Panc1 (cell line): ENCODE data around the gene NRG2. TPM values are rescaled to one million over a fixed set of nuclear protein-coding genes. Genes with fewer than 3 reads are reported as not detected.

Experiments used
- ATAC-seq: fragments of 200-7000 bp; cut with Tn5 transposase; 2 replicates; pipeline ENCODE4 v1.9.1; 2020; ENCODE audit warnings: mild to moderate bottlenecking, moderate library complexity
- BruUV-seq: library from RNA; stranded (reverse); fragments of 400-500 nt; replicated peaks from 2 replicates; lab custom pipeline; 2021; lab: Mats Ljungman, UMichigan
- CTCF ChIA-PET: fragments of 300-600 bp; sonication (Branson Sonifier 250); formaldehyde crosslinking; loops from one replicate; lab custom pipeline; 2022; ENCODE audit warnings: antibody characterized with exemption; lab: Charles Lee
- POLR2A ChIA-PET: fragments of 300-600 bp; sonication (Branson Sonifier 250); formaldehyde crosslinking; loops from one replicate; lab custom pipeline; 2022; ENCODE audit warnings: antibody characterized with exemption; lab: Charles Lee
- DNase-seq: peaks from one replicate; pipeline ENCODE4 v3.0.0-alpha.2; 2010; ENCODE audit warnings: low read depth, low spot score
- H3K27ac ChIP-seq: 2 replicates; pipeline ENCODE4 v1.5.1; 2011; ENCODE audit warnings: mild to moderate bottlenecking, low read length, inconsistent platforms
- H3K27me3 ChIP-seq: fragments of 200-500 bp; sonication (Bioruptor generic); 2 replicates; pipeline ENCODE4 v1.6.0; 2014; ENCODE audit warnings: low read length, inconsistent platforms; ENCODE audit not compliant: control insufficient read depth, insufficient read depth
- H3K36me3 ChIP-seq: fragments of 200-500 bp; sonication (Bioruptor generic); 2 replicates; pipeline ENCODE4 v1.5.1; 2014; ENCODE audit warnings: inconsistent platforms, mild to moderate bottlenecking, low read length, moderate library complexity; ENCODE audit not compliant: control insufficient read depth, insufficient read depth
- H3K4me1 ChIP-seq: 2 replicates; pipeline ENCODE4 v1.5.1; 2011; ENCODE audit warnings: inconsistent platforms, mild to moderate bottlenecking, low read length, moderate library complexity; ENCODE audit not compliant: control insufficient read depth, insufficient read depth
- H3K4me3 ChIP-seq, 2 experiments: 2 replicates each; pipeline ENCODE4 v1.5.1; 2011 to 2012; ENCODE audit warnings: low read depth in 2 of 2, low read length in 2 of 2, mild to moderate bottlenecking in 2 of 2, inconsistent platforms in 1 of 2, moderate library complexity in 1 of 2
- H3K9me3 ChIP-seq: fragments of 200-500 bp; sonication (Bioruptor generic); 2 replicates; pipeline ENCODE4 v1.5.1; 2014; ENCODE audit warnings: low read depth, mild to moderate bottlenecking, inconsistent platforms, low read length, moderate library complexity; ENCODE audit not compliant: control insufficient read depth, insufficient read depth
- CTCF ChIP-seq: fragments of 450-650 bp; IDR thresholded peaks from 2 replicates; pipeline ENCODE4 v1.5.1; 2017; ENCODE audit warnings: mild to moderate bottlenecking
- POLR2AphosphoS5 ChIP-seq: IDR thresholded peaks from 2 replicates; pipeline ENCODE4 v1.6.1; 2012; ENCODE audit warnings: mild to moderate bottlenecking, low read depth, low read length, moderate library complexity
- SIN3A ChIP-seq: IDR thresholded peaks from 2 replicates; pipeline ENCODE4 v1.6.1; 2012; ENCODE audit warnings: low read depth, mild to moderate bottlenecking, low read length, moderate library complexity, borderline replicate concordance; ENCODE audit not compliant: insufficient read depth
- TCF7L2 ChIP-seq: IDR thresholded peaks from 2 replicates; pipeline ENCODE4 v1.6.1; 2011; ENCODE audit warnings: mild to moderate bottlenecking, low read depth, low read length, inconsistent platforms
- in situ Hi-C: cut with HindIII; loops from 2 replicates; pipeline ENCODE4 v1.10.0; 2016; ENCODE audit warnings: low sequenced_read_pairs, low pct_unique_long_range_greater_than_20kb
- intact Hi-C: fragments of 100-400 bp; cut with micrococcal nuclease; formaldehyde crosslinking; loops from one replicate; pipeline ENCODE4 v1.10.0; 2022; ENCODE audit not compliant: unreplicated experiment
- total RNA-seq: library from RNA; stranded (reverse); gene quantifications from one replicate; pipeline ENCODE4 v1.2.1, GENCODE V29; 2021; ENCODE audit not compliant: unreplicated experiment
- TF ChIP-seq, protein P1 (sequence below), 2 experiments: IDR thresholded peaks; 2 replicates each; pipeline ENCODE4 v1.6.1; 2011 to 2012; ENCODE audit warnings: low read depth in 2 of 2, control low read depth in 1 of 2, low read length in 1 of 2, mild to moderate bottlenecking in 1 of 2, moderate library complexity in 1 of 2; ENCODE audit not compliant: insufficient read depth in 1 of 2

Gene NRG2
- total RNA-seq, 1 experiment from 2014 or later: 20.2 TPM

- BruUV-seq: no TSS peak
- H3K4me1 ChIP-seq: peaks cover 11% of the 10 kb centered on the region
- H3K27me3 ChIP-seq: no peaks in the 10 kb centered on the region
- H3K27ac ChIP-seq: no peak overlapping the region
- H3K9me3 ChIP-seq: no peaks in the 10 kb centered on the region
- in situ Hi-C loops (no loop called here), intact Hi-C loops (loop anchor here (2.0 to 5.0 kb wide), 2 partner anchors 112 to 183 kb away; no protein-coding TSS in a partner anchor)
- ATAC-seq (no peak), DNase-seq (no peak)
- H3K36me3 ChIP-seq: no peaks in the 10 kb centered on the region
- POLR2A ChIA-PET: interaction anchor here (0.6 kb wide), 1 partner anchor 179 kb away, joined by 6 read pairs; no protein-coding TSS in a partner anchor
- TF ChIP-seq POLR2AphosphoS5 (no peak), TCF7L2 (no peak)
- CTCF ChIA-PET: interaction anchor here (0.6 to 4.3 kb wide), 15 partner anchors 11 to 189 kb away, joined by 3 to 42 read pairs (median 4); no protein-coding TSS in a partner anchor
- no peak overlapping the region for H3K4me3 ChIP-seq
Observed at GRCh38 chr5:139969318-139969717, 73.8 kb downstream of the NRG2 start.

DNA sequence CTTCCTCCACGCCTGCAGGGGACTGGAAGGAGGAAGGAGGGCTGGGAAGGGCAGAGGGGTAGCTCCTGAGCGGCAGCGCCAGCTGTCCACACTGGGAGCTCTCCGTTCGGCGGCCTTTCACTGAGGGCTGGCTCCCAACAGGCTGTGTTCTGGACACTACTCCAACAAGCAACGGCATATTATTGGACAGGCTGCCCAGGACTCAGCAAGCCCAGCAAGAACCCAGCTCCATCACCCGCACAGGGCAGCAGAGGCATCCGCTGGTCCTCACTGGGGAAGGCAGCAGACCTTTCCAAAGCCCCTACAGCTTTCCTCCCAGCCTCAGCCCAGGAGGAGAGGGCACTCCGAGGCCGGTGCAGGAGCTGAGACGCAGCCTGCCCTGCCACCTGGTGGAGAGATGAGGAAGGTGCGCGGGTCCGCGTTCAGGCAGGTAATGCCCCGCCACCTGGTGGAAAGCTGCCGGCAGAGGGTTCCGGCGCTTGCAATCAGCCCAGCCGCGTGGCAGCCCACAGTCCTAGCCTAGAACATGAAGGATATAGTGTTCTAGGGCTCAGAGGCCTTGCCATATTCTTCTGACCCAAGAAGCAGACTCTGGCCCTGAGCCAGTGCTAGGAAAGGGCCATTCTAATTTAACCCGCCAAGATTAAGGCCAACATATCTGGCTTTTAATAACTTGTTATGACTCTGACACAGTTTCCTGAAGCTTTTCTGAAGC is 74.4 kb downstream of the NRG2 start:
- Histone ChIP-seq H3K4me3 (no peak overlapping the region), H3K36me3 (no peaks in the 10 kb centered on the region), H3K27ac (no peak overlapping the region), H3K27me3 (no peaks in the 10 kb centered on the region), H3K9me3 (no peaks in the 10 kb centered on the region), H3K4me1 (peaks cover 11% of the 10 kb centered on the region)
- ChIA-PET POLR2A (interaction anchor here (0.6 kb wide), 2 partner anchors 161 to 178 kb away, joined by 3 to 6 read pairs; no protein-coding TSS in a partner anchor), CTCF (interaction anchor here (0.6 to 4.3 kb wide), 16 partner anchors 11 to 188 kb away, joined by 3 to 42 read pairs (median 4); no protein-coding TSS in a partner anchor)
- DNase-seq: peak; percentile 72
- in situ Hi-C loops (no loop called here), intact Hi-C loops (loop anchor here (2.0 to 5.0 kb wide), 2 partner anchors 111 to 182 kb away; no protein-coding TSS in a partner anchor)
- ATAC-seq: peak; percentile 97
- BruUV-seq: no TSS peak
- peak; percentile 99 for TF ChIP-seq CTCF
- TF ChIP-seq TCF7L2: no peak

DNA sequence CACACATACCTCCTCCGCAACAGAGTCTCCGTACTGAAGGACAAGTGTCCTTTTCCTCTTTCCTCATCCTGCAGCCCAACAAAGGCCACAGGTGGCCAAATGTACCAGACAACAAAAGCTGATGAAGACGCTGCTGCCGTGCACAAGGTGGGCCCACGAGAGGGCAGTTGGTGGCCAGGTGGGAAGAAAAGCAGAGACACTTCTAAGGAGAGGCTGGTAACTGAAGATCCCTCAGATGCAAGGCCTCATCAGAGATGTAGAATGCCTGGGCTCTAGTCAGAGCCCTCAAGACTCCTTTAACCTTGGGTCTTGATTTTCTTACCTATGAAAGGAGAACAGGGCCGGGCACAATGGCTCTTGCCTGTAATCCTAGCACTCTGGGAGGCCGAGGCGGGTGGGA is 75.7 kb downstream of the NRG2 start:
- Histone ChIP-seq H3K27ac (no peak overlapping the region), H3K4me3 (no peak overlapping the region), H3K36me3 (no peaks in the 10 kb centered on the region), H3K9me3 (no peaks in the 10 kb centered on the region), H3K27me3 (no peaks in the 10 kb centered on the region), H3K4me1 (peaks cover 11% of the 10 kb centered on the region)
- ChIA-PET POLR2A (no interaction called here), CTCF (interaction anchor here (0.6 to 4.3 kb wide), 4 partner anchors 14 to 570 kb away, joined by 3 to 42 read pairs (median 4); no protein-coding TSS in a partner anchor)
- intact Hi-C loops (loop anchor here (5.0 kb wide), 1 partner anchor 110 kb away; no protein-coding TSS in a partner anchor), in situ Hi-C loops (no loop called here)
- ATAC-seq: no peak
- no TSS peak for BruUV-seq
- no peak for TF ChIP-seq POLR2AphosphoS5
- TF ChIP-seq TCF7L2: no peak
- TF ChIP-seq CTCF: no peak
- TF ChIP-seq, protein P1, sequence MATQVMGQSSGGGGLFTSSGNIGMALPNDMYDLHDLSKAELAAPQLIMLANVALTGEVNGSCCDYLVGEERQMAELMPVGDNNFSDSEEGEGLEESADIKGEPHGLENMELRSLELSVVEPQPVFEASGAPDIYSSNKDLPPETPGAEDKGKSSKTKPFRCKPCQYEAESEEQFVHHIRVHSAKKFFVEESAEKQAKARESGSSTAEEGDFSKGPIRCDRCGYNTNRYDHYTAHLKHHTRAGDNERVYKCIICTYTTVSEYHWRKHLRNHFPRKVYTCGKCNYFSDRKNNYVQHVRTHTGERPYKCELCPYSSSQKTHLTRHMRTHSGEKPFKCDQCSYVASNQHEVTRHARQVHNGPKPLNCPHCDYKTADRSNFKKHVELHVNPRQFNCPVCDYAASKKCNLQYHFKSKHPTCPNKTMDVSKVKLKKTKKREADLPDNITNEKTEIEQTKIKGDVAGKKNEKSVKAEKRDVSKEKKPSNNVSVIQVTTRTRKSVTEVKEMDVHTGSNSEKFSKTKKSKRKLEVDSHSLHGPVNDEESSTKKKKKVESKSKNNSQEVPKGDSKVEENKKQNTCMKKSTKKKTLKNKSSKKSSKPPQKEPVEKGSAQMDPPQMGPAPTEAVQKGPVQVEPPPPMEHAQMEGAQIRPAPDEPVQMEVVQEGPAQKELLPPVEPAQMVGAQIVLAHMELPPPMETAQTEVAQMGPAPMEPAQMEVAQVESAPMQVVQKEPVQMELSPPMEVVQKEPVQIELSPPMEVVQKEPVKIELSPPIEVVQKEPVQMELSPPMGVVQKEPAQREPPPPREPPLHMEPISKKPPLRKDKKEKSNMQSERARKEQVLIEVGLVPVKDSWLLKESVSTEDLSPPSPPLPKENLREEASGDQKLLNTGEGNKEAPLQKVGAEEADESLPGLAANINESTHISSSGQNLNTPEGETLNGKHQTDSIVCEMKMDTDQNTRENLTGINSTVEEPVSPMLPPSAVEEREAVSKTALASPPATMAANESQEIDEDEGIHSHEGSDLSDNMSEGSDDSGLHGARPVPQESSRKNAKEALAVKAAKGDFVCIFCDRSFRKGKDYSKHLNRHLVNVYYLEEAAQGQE (IDR thresholded peaks at IDR 0.05; ENCODE audit: insufficient read depth in 1 of 2, low read depth in 2 of 2, low read length in 1 of 2): no peak
- no peak for TF ChIP-seq SIN3A
- DNase-seq: no peak
